ENCODE data around the gene CCDC88C.

Gene CCDC88C

GRCh38 chr14:91238661-91239060 is 179.0 kb downstream of the CCDC88C start:
- TF ChIP-seq, protein P1, sequence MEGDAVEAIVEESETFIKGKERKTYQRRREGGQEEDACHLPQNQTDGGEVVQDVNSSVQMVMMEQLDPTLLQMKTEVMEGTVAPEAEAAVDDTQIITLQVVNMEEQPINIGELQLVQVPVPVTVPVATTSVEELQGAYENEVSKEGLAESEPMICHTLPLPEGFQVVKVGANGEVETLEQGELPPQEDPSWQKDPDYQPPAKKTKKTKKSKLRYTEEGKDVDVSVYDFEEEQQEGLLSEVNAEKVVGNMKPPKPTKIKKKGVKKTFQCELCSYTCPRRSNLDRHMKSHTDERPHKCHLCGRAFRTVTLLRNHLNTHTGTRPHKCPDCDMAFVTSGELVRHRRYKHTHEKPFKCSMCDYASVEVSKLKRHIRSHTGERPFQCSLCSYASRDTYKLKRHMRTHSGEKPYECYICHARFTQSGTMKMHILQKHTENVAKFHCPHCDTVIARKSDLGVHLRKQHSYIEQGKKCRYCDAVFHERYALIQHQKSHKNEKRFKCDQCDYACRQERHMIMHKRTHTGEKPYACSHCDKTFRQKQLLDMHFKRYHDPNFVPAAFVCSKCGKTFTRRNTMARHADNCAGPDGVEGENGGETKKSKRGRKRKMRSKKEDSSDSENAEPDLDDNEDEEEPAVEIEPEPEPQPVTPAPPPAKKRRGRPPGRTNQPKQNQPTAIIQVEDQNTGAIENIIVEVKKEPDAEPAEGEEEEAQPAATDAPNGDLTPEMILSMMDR (IDR thresholded peaks at IDR 0.05), result no peak

GRCh38 chr14:91238085-91238484 is 179.5 kb downstream of the CCDC88C start:
- TF ChIP-seq, protein P1 (IDR thresholded peaks at IDR 0.05), result no peak

DNA sequence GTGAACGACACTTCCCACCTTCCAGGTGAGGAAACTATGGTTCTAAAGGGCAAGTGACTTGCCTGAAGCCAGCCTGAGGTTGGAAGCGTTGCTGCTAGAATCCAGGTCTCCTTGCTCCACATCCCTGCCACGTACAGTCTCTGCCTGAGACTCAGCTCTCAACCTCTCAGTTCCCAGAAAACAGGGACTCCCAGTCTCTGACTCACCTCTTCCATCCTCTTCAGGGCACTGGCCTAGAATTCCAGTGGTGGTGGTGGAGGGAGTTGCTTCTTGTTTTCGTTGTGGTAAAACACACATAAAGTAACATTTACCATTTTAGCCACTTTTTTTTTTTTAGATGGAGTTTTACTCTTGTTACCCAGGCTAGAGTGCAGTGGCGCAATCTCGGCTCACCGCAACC is 180.4 kb downstream of the CCDC88C start:
- TF ChIP-seq, protein P1 (IDR thresholded peaks at IDR 0.05), result no peak

DNA sequence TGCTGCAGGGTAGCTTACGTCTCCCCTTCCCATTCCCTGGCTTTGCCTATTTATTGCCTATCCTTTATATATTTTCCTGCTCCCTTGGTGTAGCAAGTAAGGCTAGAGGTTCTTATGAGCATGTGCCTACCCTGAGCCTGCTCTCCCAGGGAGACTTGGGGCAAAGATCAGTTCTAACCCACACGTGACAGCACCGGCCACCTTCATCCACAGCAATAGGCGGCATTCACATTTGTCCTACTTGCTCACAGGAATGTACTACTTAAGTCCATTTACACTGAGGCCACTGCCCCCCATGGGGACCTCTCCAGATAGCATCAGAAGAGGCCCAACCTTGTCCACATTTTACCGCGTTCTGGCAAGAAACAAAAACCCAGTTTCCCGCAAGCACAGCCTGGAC is 181.8 kb downstream of the CCDC88C start:
- TF ChIP-seq, protein P1 (IDR thresholded peaks at IDR 0.05), result no peak

GRCh38 chr14:91234791-91235114 is 182.9 kb downstream of the CCDC88C start:
- TF ChIP-seq, protein P1 (IDR thresholded peaks at IDR 0.05), result no peak

- TF ChIP-seq, protein P1 (IDR thresholded peaks at IDR 0.05), result no peak
Measured at GRCh38 chr14:91233936-91234790, 183.5 kb downstream of the CCDC88C start.

- TF ChIP-seq, protein P1 (IDR thresholded peaks at IDR 0.05), result no peak
Measured at GRCh38 chr14:91232603-91233002, 185.0 kb downstream of the CCDC88C start.

Measured in LNCAP (cell line).